Breast epithelium (tissue), 4 donors: ENCODE results near the gene EHMT2. TPM values are rescaled to one million over a fixed set of nuclear protein-coding genes. Genes with fewer than 3 reads are reported as not detected.

Source experiments
- DNase-seq, 2 donors: peaks; one replicate each; pipeline ENCODE4 v3.0.0-alpha.2; 2019; ENCODE audit warnings: low spot score in 2 of 2
- H3K27ac ChIP-seq, 2 donors: fragments of 200-600 bp; sonication (generic) in 1 of 2; one replicate each; pipeline ENCODE4 v1.5.1; 2016 to 2019; ENCODE audit warnings: mild to moderate bottlenecking in 1 of 2
- H3K27me3 ChIP-seq, 2 donors: fragments of 200-600 bp; sonication (generic) in 1 of 2; one replicate each; pipeline versions ENCODE4 v1.5.1 to v1.6.0; 2017 to 2019; ENCODE audit warnings: control low read depth in 1 of 2, mild to moderate bottlenecking in 1 of 2
- H3K36me3 ChIP-seq: fragments of 200-600 bp; one replicate; pipeline ENCODE4 v1.5.1; 2019
- H3K4me1 ChIP-seq, 2 donors: fragments of 200-600 bp; sonication (generic); one replicate each; pipeline ENCODE4 v1.5.1; 2016 to 2019; ENCODE audit warnings: control low read depth in 1 of 2
- H3K4me3 ChIP-seq, 3 donors: fragments of 200-600 bp; sonication (generic); 1 replicate in 2 of 3; 2 replicates in 1 of 3; pipeline ENCODE4 v1.5.1; 2016 to 2019; ENCODE audit warnings: mild to moderate bottlenecking in 3 of 3, moderate library complexity in 2 of 3
- H3K9me3 ChIP-seq, 2 donors: fragments of 200-600 bp; sonication (generic) in 1 of 2; one replicate each; pipeline ENCODE4 v1.5.1; 2016 to 2019; ENCODE audit warnings: control low read depth in 1 of 2
- CTCF ChIP-seq, 3 donors: fragments of 450-650 bp; IDR thresholded peaks; one replicate each; pipeline ENCODE4 v1.5.1; 2016 to 2017; ENCODE audit warnings: antibody characterized with exemption in 3 of 3, mild to moderate bottlenecking in 3 of 3, moderate library complexity in 3 of 3
- POLR2A ChIP-seq: fragments of 450-650 bp; IDR thresholded peaks from one replicate; pipeline ENCODE4 v1.6.1; 2016; ENCODE audit warnings: antibody characterized with exemption, mild to moderate bottlenecking, moderate library complexity
- POLR2AphosphoS5 ChIP-seq, 3 donors: sonication (generic); formaldehyde crosslinking; IDR thresholded peaks; one replicate each; pipeline ENCODE4 v1.6.1; 2017; ENCODE audit warnings: antibody characterized with exemption in 3 of 3
- intact Hi-C: fragments of 100-400 bp; cut with DNase I; formaldehyde crosslinking; loops from one replicate; pipeline ENCODE4 v1.15.1; 2023; ENCODE audit warnings: low total_unique reads
- total RNA-seq, 3 donors: library from RNA; depleted of rRNA; stranded (reverse); fragments of >200 nt; gene quantifications; one replicate each; pipeline ENCODE4 v1.1.0, GENCODE V29; 2016

EHMT2 gene
- total RNA-seq, 3 donors from 2014 or later, result 34.6 to 37.5 (median 37.0) TPM

- peaks cover under 1 to 7% of the 10 kb centered on the region in 2 donors for H3K4me1 ChIP-seq
- intact Hi-C loops, result loop anchor here (5.0 to 10.0 kb wide), 2 partner anchors 104 to 176 kb away; partner anchors contain the start of genes APOM, BAG6 and DDAH2
- peak overlapping the region; percentile 80 to 88 for H3K27ac ChIP-seq
Observed at GRCh38 chr6:31830886-31831335, 66.6 kb downstream of the EHMT2 start.

More at GRCh38 chr6:31830886-31831335, 66.6 kb downstream of the EHMT2 start:
- DNase-seq, result no peak
- Histone ChIP-seq H3K4me3 (peak overlapping the region; percentile 52 to 87 (median 66)), H3K9me3 (no peaks in the 10 kb centered on the region), H3K27me3 (no peaks in the 10 kb centered on the region), H3K36me3 (no peaks in the 10 kb centered on the region)
- TF ChIP-seq POLR2A, result no peak
- no peak for TF ChIP-seq CTCF (IDR thresholded peaks at IDR 0.05)
- TF ChIP-seq POLR2AphosphoS5 (IDR thresholded peaks at IDR 0.05), result no peak

Other genes starting within 250 kb of the EHMT2 start
- gene BAG6, start 245.0 kb downstream of the EHMT2 start, total RNA-seq, result 100 to 1,000 TPM; 154 to 170 (median 157) TPM
- gene APOM, start 241.8 kb downstream of the EHMT2 start, total RNA-seq, result 1 to 10 TPM; 1.3 to 4.8 (median 4.6) TPM
- gene C6orf47, start 236.9 kb downstream of the EHMT2 start, total RNA-seq, result 10 to 100 TPM; 20.3 to 27.4 (median 24.8) TPM
- 10 to 100 TPM; 16.2 to 22.2 (median 20.0) TPM for gene GPANK1, start 232.7 kb downstream of the EHMT2 start, total RNA-seq
- 100 to 1,000 TPM; 135 to 180 (median 178) TPM for gene CSNK2B, start 231.6 kb downstream of the EHMT2 start, total RNA-seq
- 10 to 100 TPM in 1 of 3 donors, 1 to 10 TPM in 2; 6.2 to 12.7 (median 8.5) TPM for gene LY6G5B, start 227.7 kb downstream of the EHMT2 start, total RNA-seq
- gene LY6G5C, start 216.6 kb downstream of the EHMT2 start, total RNA-seq, result 1 to 10 TPM in 1 of 3 donors, under 1 TPM in 2; 0.33 to 1.9 (median 0.64) TPM
- gene ABHD16A, start 194.4 kb downstream of the EHMT2 start, total RNA-seq, result 10 to 100 TPM; 42.6 to 62.6 (median 50.5) TPM
- not detected for gene LY6G6F, start 190.8 kb downstream of the EHMT2 start, total RNA-seq
- gene LY6G6D, start 182.3 kb downstream of the EHMT2 start, total RNA-seq, result not detected
- gene LY6G6C, start 176.0 kb downstream of the EHMT2 start, total RNA-seq, result not detected
- gene MPIG6B, start 174.3 kb downstream of the EHMT2 start, total RNA-seq, result under 1 TPM in 1 of 3 donors, not detected in 2; 0.16 TPM
- 100 to 1,000 TPM in 2 of 3 donors, 10 to 100 TPM in 1; 100.0 to 212 (median 115) TPM for gene DDAH2, start 168.4 kb downstream of the EHMT2 start, total RNA-seq
- 100 to 1,000 TPM; 266 to 325 (median 318) TPM for gene CLIC1, start 161.2 kb downstream of the EHMT2 start, total RNA-seq
- gene MSH5, start 157.7 kb downstream of the EHMT2 start, total RNA-seq, result 10 to 100 TPM in 1 of 3 donors, 1 to 10 TPM in 2; 7.9 to 13.4 (median 8.0) TPM
- gene SAPCD1, start 135.0 kb downstream of the EHMT2 start, total RNA-seq, result 1 to 10 TPM in 2 of 3 donors, not detected in 1; 1.6 to 2.0 TPM
- gene VWA7, start 120.4 kb downstream of the EHMT2 start, total RNA-seq, result 1 to 10 TPM in 1 of 3 donors, under 1 TPM in 1, not detected in 1; under 0.01 to 1.6 TPM
- 10 to 100 TPM; 19.2 to 35.4 (median 26.2) TPM for gene VARS1, start 101.9 kb downstream of the EHMT2 start, total RNA-seq
- 10 to 100 TPM; 28.7 to 39.7 (median 32.6) TPM for gene LSM2, start 90.7 kb downstream of the EHMT2 start, total RNA-seq
- 1 to 10 TPM; 1.3 to 1.9 (median 1.6) TPM for gene HSPA1L, start 82.4 kb downstream of the EHMT2 start, total RNA-seq
- 100 to 1,000 TPM; 136 to 459 (median 202) TPM for gene HSPA1A, start 82.2 kb downstream of the EHMT2 start, total RNA-seq
- 100 to 1,000 TPM; 113 to 376 (median 232) TPM for gene HSPA1B, start 70.0 kb downstream of the EHMT2 start, total RNA-seq
- gene NEU1, start 34.9 kb downstream of the EHMT2 start, total RNA-seq, result 10 to 100 TPM; 44.6 to 57.3 (median 48.9) TPM
- 10 to 100 TPM in 2 of 3 donors, under 1 TPM in 1; 0.32 to 35.4 (median 10.5) TPM for gene SLC44A4, start 18.7 kb downstream of the EHMT2 start, total RNA-seq
- 1 to 10 TPM in 2 of 3 donors, under 1 TPM in 1; 0.64 to 3.3 (median 1.9) TPM for gene ZBTB12, start 4.4 kb upstream of the EHMT2 start, total RNA-seq
- gene C2, start 30.0 kb upstream of the EHMT2 start, total RNA-seq, result 10 to 100 TPM; 10.2 to 54.2 (median 15.4) TPM
- gene CFB, start 48.4 kb upstream of the EHMT2 start, total RNA-seq, result 100 to 1,000 TPM in 2 of 3 donors, 10 to 100 TPM in 1; 36.3 to 177 (median 130) TPM
- 10 to 100 TPM; 77.3 to 92.7 (median 90.1) TPM for gene NELFE, start 61.3 kb upstream of the EHMT2 start, total RNA-seq
- 10 to 100 TPM; 30.7 to 46.5 (median 43.9) TPM for gene SKIC2, start 61.5 kb upstream of the EHMT2 start, total RNA-seq
- 10 to 100 TPM; 12.0 to 28.4 (median 22.0) TPM for gene DXO, start 74.4 kb upstream of the EHMT2 start, total RNA-seq
- gene C4A, start 84.4 kb upstream of the EHMT2 start, total RNA-seq, result 100 to 1,000 TPM in 2 of 3 donors, 1 to 10 TPM in 1; 7.2 to 275 (median 230) TPM
- 100 to 1,000 TPM in 2 of 3 donors, 1 to 10 TPM in 1; 5.6 to 323 (median 298) TPM for gene C4B, start 117.1 kb upstream of the EHMT2 start, total RNA-seq
- 10 to 100 TPM in 1 of 3 donors, 1 to 10 TPM in 1, not detected in 1; 1.6 to 14.1 TPM for gene CYP21A2, start 140.7 kb upstream of the EHMT2 start, total RNA-seq
- 100 to 1,000 TPM in 1 of 3 donors, 10 to 100 TPM in 2; 32.9 to 109 (median 89.8) TPM for gene TNXB, start 211.6 kb upstream of the EHMT2 start, total RNA-seq
- gene ATF6B, start 230.5 kb upstream of the EHMT2 start, total RNA-seq, result 10 to 100 TPM; 37.0 to 44.8 (median 43.6) TPM
- gene FKBPL, start 232.6 kb upstream of the EHMT2 start, total RNA-seq, result 1 to 10 TPM; 2.6 to 4.1 (median 2.7) TPM